WERI-Rb-1 (cell line): ENCODE data around the gene GAGE10.

Experiments
- DNase-seq: peaks from one replicate; pipeline ENCODE4 v3.0.0-alpha.2; 2020
- H3K27ac ChIP-seq: fragments of 250-450 bp; sonication (Bioruptor Pico); 2 replicates; pipeline ENCODE4 v1.5.1; 2020; ENCODE audit warnings: mild to moderate bottlenecking, moderate library complexity
- H3K27me3 ChIP-seq: fragments of 250-450 bp; sonication (Bioruptor Pico); 2 replicates; pipeline ENCODE4 v1.5.1; 2021; ENCODE audit warnings: mild to moderate bottlenecking, low read depth, moderate library complexity; ENCODE audit not compliant: insufficient read depth, severe bottlenecking
- H3K36me3 ChIP-seq: fragments of 250-450 bp; sonication (Bioruptor Pico); 2 replicates; pipeline ENCODE4 v1.5.1; 2020; ENCODE audit warnings: mild to moderate bottlenecking, moderate library complexity
- H3K4me3 ChIP-seq: 2 replicates; pipeline ENCODE4 v1.5.1; 2011; ENCODE audit warnings: low read depth, mild to moderate bottlenecking, control low read depth, low read length
- H3K9me3 ChIP-seq: fragments of 250-450 bp; sonication (Bioruptor Pico); 2 replicates; pipeline ENCODE4 v1.5.1; 2021; ENCODE audit warnings: mild to moderate bottlenecking, moderate library complexity; ENCODE audit not compliant: severe bottlenecking
- TF ChIP-seq, protein P1 (sequence below): IDR thresholded peaks from 2 replicates; pipeline ENCODE4 v1.5.1; 2011; ENCODE audit warnings: low read depth, mild to moderate bottlenecking, control low read depth, inconsistent platforms, low read length

Gene GAGE10

DNA sequence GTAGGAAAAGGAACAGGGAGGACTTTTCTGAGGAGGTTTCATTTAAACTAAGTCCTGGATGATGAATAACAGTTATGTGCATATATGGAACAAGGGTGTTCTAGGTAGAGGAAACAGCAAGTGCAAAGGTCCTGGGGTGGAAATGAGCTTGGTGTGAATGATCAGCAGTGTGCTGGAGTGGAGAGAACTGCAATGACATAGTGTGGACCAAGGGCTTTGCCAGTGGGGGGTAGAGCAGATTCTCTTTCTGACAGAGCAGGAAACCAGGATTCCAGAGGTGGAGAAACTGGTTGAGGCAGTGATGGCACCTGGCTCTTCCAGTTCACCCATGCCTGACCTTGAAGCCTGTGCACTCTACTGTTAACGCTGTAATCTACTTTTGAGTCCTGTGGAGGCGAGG is 32.1 kb upstream of the GAGE10 start:
- Histone ChIP-seq H3K27ac (no peak overlapping the region), H3K4me3 (no peak overlapping the region), H3K27me3 (peaks cover 9% of the 10 kb centered on the region), H3K36me3 (peaks cover 3% of the 10 kb centered on the region; the same call in 1 of the 2 replicates), H3K9me3 (no peaks in the 10 kb centered on the region)
- TF ChIP-seq, protein P1, sequence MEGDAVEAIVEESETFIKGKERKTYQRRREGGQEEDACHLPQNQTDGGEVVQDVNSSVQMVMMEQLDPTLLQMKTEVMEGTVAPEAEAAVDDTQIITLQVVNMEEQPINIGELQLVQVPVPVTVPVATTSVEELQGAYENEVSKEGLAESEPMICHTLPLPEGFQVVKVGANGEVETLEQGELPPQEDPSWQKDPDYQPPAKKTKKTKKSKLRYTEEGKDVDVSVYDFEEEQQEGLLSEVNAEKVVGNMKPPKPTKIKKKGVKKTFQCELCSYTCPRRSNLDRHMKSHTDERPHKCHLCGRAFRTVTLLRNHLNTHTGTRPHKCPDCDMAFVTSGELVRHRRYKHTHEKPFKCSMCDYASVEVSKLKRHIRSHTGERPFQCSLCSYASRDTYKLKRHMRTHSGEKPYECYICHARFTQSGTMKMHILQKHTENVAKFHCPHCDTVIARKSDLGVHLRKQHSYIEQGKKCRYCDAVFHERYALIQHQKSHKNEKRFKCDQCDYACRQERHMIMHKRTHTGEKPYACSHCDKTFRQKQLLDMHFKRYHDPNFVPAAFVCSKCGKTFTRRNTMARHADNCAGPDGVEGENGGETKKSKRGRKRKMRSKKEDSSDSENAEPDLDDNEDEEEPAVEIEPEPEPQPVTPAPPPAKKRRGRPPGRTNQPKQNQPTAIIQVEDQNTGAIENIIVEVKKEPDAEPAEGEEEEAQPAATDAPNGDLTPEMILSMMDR: no peak
- no peak for DNase-seq

DNA sequence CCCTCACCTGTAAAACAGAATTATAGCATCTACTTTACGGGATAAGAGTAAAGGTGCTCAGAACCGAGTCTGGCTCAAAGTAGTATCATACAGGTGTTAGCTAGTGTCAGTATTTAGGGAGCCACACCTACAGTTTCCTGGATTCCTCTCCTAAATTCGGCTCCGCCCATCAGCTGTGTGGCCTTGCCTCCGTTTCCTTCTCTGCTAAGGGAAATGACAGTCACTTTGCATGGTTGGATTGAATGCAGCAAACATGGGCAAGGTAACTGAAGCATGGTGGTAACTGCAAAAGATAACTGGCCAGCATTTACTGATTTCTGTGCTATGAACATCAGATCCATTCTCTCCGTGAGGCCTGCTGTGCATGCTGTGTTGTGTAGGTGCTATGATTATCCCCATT is 31.0 kb upstream of the GAGE10 start:
- Histone ChIP-seq H3K4me3 (no peak overlapping the region), H3K27ac (no peak overlapping the region), H3K9me3 (no peaks in the 10 kb centered on the region), H3K36me3 (peaks cover 3% of the 10 kb centered on the region; the same call in 1 of the 2 replicates), H3K27me3 (peaks cover 9% of the 10 kb centered on the region)
- TF ChIP-seq, protein P1: no peak
- DNase-seq: no peak

DNA sequence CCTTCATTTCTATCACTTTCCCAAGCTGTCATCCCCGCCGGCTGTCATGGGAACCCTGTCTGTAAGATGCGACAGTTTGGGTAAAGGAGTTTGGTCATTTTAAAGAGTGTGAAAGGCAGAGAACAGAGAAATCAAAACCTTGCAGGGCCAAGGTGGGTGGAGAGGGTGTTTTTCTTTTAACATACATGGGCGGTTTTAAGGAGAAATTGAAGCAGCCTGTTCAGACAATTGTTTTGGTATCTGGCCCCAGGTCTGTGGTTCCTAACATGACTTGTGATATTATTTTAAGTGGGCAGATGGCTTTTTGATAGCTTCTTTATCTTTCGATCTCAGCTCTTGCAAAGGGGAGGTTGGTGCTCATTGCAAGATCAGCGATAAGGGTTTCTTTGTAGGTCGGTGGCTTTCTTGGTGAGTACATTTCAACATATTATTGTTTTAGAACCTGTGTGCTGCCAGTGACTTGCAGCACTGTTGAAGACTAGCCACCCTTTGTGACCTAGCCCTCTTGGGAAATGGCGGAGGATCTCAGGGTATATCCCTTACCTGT is 30.2 kb upstream of the GAGE10 start:
- DNase-seq: no peak
- TF ChIP-seq, protein P1: no peak
- Histone ChIP-seq H3K36me3 (peaks cover 3% of the 10 kb centered on the region; the same call in 1 of the 2 replicates), H3K9me3 (no peaks in the 10 kb centered on the region), H3K4me3 (no peak overlapping the region), H3K27ac (no peak overlapping the region), H3K27me3 (peaks cover 7% of the 10 kb centered on the region)

DNA sequence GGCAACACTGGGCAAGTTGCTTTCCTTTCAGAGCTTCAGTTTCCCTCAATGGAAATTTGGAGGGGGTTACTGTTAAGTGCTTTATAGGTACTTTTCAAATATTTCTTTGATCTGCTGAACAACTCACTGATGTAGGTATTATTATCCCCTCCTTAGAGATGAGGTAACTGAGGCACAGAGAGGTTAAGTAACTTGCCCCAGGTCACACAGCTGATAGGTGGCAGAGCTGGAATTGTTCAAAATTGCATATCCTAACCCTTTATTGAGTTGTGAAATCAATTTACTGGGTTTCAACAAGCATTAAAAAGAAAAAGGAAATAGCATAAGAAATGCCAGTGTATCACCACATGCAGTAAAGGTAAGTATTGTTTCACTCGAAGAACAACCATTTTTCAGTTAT is 27.2 kb upstream of the GAGE10 start:
- H3K36me3 ChIP-seq: no peaks in the 10 kb centered on the region
- TF ChIP-seq, protein P1: no peak
- H3K27ac ChIP-seq: no peak overlapping the region
- H3K4me3 ChIP-seq: no peak overlapping the region
- no peaks in the 10 kb centered on the region for H3K9me3 ChIP-seq
- no peak for DNase-seq
- H3K27me3 ChIP-seq: peaks cover 4% of the 10 kb centered on the region

DNA sequence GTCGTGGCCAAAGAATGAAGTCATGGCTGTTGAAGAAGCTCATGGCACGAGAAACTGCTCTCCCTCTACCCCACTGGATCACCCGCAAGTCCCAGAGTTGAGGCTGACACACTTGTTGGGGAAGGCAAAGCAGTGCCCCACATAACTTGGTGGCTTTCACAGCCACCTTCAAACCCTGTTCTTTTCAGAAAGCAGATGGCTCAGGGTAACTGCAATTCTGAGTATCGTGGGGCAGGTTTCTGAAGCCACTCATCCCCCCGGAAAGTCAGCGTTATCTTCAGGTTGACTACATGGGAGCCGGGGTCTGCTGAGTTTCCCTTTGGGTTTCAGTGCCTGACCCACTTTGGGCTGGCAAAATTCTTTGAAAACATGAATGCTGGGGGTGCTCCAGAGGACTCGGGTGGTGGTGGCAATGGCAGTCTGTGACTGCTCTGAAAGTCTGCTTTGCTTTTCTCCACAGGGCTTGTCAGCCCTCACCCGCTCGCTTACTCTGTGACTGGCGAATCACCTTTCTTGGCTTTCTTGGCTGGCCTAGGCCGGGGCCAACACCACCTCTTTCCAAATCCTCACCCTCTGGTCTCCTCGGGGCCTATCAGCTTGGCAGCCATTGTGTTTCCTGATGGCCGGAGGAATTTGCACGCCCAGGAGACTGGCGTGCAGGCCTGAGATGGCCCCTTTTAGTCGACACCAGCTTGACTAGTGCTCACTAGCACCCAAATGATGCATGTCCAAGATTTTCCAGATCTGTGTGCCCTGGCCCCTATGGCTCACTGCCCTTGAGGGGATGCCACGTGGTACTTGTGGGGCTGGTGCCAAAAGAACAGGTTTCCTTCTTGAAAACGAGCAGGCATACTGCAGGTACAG is 26.5 kb upstream of the GAGE10 start:
- TF ChIP-seq, protein P1: no peak
- Histone ChIP-seq H3K36me3 (no peaks in the 10 kb centered on the region), H3K27ac (no peak overlapping the region), H3K9me3 (no peaks in the 10 kb centered on the region), H3K4me3 (no peak overlapping the region), H3K27me3 (peaks cover 4% of the 10 kb centered on the region)
- DNase-seq: no peak
